ENCODE measurements around the gene HNRNPR.

DNA sequence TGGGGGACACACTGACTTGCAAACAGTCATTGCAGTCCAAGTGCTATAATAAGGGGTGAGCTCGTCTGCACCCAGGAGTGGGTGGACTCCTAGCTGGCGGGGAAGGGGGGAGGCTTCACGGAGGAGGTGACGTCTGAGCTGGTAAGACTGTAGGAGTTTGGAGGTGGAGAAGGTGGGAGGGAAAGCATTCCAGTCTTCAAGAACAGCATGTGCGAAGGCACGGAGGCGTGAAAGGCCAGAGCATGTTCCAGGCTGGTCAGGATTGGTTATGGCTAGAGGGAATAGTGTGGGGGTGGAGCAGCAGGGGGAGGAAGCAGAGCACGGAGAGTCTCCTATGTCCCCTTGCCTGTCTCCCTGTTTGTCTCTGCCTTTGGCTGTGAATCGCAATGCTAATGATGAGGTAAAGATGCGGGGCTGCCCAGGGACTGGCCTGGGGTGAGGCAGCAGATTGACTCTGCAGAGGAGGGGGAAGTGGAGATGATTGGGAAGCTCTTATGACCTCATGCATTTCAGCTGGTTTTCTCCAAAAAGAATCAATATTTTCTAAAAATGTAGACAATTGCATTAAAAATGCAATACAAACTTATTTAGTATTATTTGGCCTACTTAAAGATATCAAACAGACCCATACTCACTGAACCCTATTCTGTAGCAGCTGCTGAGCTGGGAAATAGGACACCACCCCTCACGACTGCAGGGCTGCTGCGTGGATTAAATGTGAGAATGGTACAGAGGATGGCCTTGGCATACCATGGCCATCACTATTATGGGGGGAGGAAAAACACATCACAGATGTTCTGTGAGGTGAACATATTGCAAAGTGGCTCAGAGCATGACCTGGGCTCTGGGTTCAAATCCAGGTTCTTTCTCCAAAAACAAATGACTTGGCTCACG, 28.1 kb upstream of the HNRNPR start:
- TF ChIP-seq CTCF (IDR thresholded peaks at IDR 0.05) (no peak), POLR2A (IDR thresholded peaks at IDR 0.05) (no peak)

Data from esophagus squamous epithelium (tissue), 4 donors.